Fibroblast of skin of back (primary cell): ENCODE results near the gene NBAS.
"Not testable (repeated sequence)": the region's sequence is repeated elsewhere in the genome, so short reads cannot be mapped to it uniquely, and the experiment has no call there.

ENCODE experiments used
- DNase-seq: peaks from one replicate; pipeline ENCODE4 v3.0.0-alpha.2; 2013

Gene NBAS

DNA sequence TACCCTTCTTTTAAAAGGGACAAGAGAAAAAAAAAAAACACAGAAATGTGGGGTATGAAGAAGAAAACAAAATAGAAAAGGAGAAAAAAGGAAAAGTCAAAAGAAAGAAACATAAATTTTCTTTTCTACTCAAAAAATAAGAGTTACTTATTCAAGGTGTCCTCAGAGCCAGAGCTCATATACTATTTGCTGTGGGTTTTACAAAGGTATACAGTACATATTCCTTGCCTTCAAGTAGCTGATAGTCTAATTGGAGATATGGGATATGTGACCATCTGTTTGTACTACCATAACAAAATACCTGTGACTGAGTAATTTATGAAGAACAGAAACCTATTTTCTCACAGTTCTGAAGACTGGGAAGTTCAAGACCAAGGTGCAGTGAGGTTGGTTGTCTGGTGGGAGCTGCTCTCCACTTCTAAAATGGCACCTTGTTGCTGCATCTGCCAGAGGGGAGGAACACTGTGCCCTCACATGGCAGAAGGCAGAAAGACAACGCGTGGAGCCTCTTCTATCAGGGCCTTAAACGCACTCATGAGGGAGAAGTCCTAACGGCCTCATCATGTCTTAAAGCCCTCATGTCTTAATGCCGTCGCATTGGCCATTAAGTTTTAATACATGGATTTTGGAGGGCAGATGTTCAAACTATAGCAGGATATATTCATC is 33.9 kb downstream of the NBAS start:
- DNase-seq = no peak

DNA sequence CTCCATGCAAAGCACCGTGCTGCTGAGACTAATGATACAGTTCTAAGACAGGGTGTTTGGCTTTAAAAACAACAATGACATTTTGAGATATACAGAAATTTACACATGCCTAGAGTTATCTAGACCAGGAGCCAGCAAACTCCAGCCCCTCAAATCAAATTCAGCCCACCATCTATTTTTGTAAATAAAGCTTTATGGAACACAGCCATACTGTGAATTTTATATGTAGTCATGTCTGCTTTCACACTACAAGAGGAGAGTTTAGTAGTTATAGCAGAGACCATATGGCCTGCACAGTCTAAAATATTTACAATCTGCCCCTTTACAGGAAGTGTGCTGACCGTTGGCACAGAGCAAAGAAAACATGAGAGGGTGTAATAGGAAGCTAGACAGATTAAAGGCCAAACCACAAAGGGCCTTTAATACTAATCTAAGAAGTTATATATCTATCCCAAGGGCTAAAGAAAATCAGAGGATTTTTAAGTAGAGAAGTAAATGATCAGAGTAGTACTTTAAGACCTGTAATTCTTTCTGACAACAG is 39.4 kb downstream of the NBAS start:
- no peak for DNase-seq

- no peak for DNase-seq
Measured at GRCh38 chr2:15520346-15520745, 40.8 kb downstream of the NBAS start.

DNA sequence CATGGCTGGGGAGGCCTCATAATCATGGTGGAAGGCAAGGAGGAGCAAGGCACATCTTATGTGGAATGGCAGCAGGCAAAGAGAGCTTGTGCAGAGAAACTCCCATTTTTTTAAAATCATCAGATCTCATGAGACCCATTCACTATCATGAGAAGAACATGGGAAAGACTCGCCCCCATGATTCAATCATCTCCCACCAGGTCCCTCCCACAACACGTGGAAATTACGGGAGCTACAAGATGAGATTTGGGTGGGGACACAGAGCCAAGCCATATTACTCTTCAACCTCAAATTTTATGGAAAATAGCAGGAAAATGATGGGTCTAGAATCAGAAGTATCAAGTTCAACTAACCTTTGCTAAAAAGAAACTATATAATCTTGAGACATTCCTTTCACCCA is 42.4 kb downstream of the NBAS start:
- DNase-seq = not testable (repeated sequence)

DNA sequence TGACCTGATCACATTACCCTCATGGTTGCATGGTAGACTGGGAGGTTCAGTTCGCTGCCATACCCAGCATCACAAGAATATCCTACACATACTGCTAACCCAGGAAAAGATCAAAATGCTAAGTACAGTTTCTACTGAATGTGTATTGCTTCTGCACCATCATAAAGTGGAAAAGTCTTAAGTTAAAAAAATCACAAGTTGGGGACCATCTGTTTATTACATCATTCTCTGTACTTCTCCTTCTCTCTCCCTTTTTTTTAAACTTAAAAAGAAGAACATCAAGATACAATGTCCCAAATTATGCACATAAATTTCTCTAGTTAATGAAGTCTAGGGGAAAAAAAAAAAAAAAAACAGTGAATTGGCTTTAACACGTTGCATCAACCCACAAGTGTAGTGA is 43.3 kb downstream of the NBAS start:
- DNase-seq = no peak

- no peak for DNase-seq
Measured at GRCh38 chr2:15511686-15512085, 49.4 kb downstream of the NBAS start.

DNA sequence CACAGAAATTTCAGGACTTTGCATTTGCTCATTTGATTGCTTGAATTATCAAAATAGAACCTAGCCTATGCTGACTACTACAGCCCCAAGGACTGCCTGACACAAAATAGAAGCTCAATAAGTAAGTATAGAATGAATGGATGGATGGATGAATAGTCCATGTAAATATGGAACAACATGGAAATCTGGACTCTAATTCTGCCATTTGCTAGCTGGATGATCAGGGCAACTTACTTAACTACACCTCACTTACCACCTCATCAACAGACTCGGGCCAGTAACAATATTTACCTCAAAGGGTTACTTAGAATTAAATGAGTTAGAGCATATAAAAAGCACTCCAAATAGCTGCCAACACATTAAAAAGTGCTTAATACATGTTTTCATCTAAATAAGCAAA is 50.6 kb downstream of the NBAS start:
- DNase-seq = no peak

GRCh38 chr2:15510131-15510530 is 51.0 kb downstream of the NBAS start:
- no peak for DNase-seq

- DNase-seq = no peak
Measured at GRCh38 chr2:15507697-15508096, 53.4 kb downstream of the NBAS start.

DNA sequence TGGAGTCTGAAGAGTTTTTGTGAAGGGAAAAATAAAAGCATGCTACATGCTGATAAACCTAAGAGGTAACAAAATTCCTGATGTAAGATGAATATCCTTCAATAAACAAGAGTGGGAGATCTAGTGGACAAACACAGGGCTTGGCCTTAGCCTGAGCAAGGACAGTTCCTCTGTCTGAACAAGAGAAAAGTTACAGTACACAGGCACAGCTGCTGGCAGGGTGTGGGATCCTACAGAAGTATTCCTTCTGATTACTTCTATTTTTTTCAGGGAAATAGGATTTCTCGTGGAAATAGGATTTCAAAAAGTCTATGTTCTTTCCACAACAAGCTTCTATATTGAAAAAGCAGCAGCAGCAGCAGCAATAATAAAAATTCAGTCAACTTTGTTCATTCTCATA is 54.1 kb downstream of the NBAS start:
- DNase-seq = no peak

GRCh38 chr2:15506229-15506819 is 54.8 kb downstream of the NBAS start:
- DNase-seq = peak; percentile 38

- DNase-seq = no peak
Measured at GRCh38 chr2:15504882-15505663, 56.1 kb downstream of the NBAS start.

DNA sequence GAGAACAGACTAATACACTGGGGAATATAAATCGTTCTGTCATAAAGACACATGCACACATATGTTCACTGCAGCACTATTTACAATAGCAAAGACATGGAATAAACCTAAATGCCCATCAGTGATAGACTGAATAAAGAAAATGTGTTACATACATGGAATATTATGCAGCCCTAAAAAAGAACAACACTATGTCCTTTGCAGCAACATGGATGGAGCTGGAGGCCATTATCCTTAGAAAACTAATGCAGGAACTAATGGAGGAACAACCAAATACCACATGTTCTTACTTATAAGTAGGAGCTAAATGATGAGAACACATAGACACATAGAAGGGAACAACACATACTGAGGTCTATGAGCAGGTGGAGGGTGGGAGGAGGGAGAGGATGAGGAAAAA is 61.9 kb downstream of the NBAS start:
- not testable (repeated sequence) for DNase-seq

- no peak for DNase-seq
Measured at GRCh38 chr2:15498554-15498953, 62.6 kb downstream of the NBAS start.

DNA sequence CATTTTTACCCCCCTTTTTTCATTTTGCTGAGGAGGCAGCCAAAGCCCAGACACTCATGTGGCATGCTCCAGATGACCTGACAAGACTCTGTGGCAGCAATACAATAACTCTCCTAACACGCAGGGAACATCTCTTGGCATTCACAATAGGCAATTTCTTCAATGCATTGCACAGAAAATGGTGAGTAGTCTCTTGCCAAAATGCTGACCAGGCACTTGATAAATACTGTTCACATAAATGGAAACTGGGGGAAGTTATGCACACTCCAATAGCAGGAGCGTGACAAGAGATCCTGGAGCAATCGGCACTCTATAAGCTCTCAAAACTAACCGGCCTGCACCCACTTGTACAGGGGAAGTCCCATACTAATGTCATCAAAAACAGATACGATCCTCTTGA is 66.3 kb downstream of the NBAS start:
- no peak for DNase-seq

DNA sequence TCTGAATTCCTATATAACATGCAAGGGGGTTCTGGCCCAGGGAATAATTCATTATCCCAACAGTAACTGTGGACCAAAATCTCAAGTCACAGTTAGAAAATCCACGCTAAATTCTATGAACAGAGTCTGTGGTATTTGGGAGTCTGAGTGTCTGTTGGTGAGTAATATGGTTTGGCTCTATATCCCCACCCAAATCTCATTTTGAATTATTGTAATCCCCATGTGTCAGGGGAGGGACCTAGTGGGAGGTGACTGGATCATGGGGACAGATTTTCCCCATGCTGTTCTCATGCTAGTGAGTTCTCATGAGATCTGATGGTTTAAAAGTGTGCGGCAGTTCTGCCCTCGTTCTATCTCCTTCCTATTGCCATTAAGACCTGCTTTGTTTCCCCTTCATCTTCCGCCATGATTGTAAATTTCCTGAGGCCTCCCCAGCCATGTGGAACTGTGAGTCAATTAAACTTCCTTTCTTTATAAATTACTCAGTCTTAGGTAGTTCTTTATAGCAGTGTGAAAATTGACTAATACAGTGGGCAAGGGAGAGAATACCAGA is 68.3 kb downstream of the NBAS start:
- peak; percentile 24 for DNase-seq

DNA sequence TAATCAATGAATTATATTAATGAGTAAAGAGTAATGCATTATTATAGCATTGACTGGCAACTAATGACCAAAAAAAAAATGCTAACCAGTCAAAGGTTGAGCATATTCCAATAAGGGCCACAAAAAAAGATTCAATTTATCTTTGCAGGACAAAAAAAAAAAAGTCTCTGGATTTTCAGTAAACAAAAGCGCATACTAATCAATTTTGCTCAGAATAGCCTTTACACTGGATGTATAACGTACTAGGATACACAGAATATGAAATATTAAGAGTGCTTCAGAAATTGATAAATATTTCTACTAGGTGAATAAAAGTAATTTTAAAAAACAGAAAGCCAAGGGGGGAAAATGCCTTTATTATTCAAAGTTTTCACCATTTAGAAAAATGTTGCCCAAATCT is 74.4 kb downstream of the NBAS start:
- DNase-seq = no peak

- no peak for DNase-seq
Measured at GRCh38 chr2:15485949-15486348, 75.2 kb downstream of the NBAS start.

DNA sequence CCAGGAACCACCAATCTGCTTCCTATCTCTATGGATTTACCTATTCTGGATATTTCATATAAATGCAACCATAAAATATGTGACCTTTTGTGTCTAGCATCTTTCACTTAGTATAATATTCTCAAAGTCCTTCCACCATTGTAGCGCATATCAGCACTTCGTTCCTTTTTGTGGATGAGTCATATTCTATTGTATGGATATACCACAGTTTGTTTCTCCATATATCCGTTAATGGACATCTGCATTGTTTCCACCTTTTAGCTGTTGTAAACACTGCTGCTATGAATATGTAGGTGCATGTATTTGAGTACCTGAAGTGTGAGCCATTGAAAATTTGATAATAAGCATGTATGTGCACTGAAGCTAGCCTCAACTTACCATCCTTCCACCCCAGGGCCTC is 80.1 kb downstream of the NBAS start:
- DNase-seq = no peak

DNA sequence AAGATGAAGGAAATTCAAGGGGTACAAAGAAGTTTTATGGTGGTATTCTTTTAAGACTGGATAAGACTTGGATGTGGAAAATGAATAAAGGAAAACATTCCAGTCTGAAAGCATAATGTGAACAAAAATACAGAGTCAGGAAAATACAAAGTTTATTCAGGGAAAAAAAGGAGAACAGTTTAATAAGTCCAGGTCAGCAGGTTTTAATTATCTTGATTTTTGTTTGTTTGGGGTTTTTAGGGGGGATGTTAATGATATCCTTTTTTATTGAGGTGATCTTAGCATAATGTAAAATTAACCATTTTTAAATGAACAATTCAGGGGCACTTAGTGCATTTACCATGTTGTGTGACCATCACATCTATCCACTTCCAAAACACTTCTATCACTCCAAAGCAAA is 80.6 kb downstream of the NBAS start:
- DNase-seq = no peak

DNA sequence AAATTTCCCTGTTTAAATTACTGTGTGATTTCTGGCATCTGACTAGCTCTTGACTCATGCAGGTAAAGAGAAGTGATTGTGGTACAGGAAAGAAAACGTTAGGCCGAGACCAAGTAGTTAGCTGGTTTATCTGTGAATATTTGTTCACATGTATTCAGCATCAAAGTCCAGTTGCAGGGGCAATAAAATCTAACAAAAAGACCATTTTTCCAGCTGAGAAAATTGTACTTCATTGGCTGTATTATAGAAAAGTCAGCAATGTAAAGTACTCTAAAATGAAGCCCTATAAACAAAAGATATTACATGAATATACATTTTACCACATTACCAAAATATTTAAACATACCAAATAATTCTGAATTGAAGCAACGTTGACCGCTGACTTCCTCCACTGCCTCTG is 88.3 kb downstream of the NBAS start:
- no peak for DNase-seq

DNA sequence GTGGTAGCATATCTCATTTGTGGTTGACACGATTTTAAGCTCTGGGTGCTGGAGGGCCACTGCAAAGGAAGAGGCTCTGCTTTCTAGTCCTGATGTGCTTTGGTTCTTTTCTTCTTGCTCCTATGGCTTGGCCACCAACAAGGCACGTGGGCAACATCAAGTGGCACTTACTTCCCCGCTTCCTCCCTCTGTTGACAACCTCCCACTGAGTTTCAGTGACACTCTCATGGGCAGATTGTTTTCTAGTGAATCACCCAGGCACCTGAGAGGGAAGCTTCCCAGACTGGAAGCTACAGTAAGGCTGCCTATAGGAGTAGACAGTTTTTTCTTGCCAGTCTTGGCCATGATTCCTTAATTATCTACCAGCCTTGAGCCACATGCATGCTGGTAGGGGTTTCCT is 89.0 kb downstream of the NBAS start:
- no peak for DNase-seq

GRCh38 chr2:15471606-15472005 is 89.5 kb downstream of the NBAS start:
- DNase-seq = no peak
